HG02840 (cell line): ENCODE data around the gene ZNRD2.

Source experiments
- ATAC-seq: cut with Tn5 transposase; IDR thresholded peaks from one replicate; pipeline ENCODE4 v1.9.1; 2021; ENCODE audit warnings: mild to moderate bottlenecking, moderate library complexity, moderate number of reproducible peaks; ENCODE audit not compliant: unreplicated experiment, low FRiP score

Gene ZNRD2

GRCh38 chr11:65584723-65585171, 14.5 kb downstream of the ZNRD2 start:
- no peak for ATAC-seq

DNA sequence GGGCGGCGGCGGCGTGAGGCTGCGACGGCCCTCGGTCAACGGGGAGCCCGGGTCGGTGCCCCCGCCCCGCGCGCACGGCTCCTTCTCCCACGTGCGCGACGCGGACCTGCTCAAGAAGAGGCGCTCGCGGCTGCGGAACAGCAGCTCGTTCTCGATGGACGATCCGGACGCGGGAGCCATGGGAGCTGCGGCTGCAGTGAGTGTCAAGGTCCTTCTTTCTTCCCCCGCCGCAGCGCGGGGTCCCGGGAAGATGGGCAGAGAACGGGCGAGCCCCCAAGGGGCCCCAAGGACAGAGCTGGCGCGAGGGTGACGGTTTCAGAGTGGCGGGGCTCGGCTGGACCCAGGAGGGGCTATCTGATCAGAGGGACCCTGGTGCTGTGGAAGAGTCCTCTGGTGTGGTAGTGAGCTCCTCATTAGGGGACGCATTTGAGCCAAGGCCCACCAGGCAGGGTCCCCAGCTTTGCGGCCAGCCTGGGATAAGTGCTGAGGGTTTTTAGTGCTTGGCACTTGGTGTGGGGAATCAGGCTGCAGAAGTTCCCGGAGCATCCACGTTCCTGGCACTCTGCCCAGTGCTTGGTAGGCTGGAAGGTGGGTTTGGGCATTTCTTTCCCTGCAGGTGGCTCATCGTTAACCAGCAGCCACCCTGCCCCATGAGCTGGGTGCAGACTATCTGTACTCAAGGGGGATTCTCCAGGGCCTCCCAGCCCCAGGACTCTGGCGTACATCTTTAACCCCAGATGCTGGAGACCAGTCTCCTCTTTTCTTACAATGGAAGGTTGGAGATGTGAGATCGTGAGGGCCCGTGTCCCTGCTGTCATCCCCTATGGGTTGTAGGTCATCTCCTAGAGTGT, 15.3 kb downstream of the ZNRD2 start:
- no peak for ATAC-seq

- no peak for ATAC-seq
Observed at GRCh38 chr11:65586247-65586630, 16.0 kb downstream of the ZNRD2 start.

GRCh38 chr11:65586676-65587075, 16.4 kb downstream of the ZNRD2 start:
- no peak for ATAC-seq

- peak; percentile 66 for ATAC-seq
Observed at GRCh38 chr11:65588199-65589054, 18.1 kb downstream of the ZNRD2 start.

DNA sequence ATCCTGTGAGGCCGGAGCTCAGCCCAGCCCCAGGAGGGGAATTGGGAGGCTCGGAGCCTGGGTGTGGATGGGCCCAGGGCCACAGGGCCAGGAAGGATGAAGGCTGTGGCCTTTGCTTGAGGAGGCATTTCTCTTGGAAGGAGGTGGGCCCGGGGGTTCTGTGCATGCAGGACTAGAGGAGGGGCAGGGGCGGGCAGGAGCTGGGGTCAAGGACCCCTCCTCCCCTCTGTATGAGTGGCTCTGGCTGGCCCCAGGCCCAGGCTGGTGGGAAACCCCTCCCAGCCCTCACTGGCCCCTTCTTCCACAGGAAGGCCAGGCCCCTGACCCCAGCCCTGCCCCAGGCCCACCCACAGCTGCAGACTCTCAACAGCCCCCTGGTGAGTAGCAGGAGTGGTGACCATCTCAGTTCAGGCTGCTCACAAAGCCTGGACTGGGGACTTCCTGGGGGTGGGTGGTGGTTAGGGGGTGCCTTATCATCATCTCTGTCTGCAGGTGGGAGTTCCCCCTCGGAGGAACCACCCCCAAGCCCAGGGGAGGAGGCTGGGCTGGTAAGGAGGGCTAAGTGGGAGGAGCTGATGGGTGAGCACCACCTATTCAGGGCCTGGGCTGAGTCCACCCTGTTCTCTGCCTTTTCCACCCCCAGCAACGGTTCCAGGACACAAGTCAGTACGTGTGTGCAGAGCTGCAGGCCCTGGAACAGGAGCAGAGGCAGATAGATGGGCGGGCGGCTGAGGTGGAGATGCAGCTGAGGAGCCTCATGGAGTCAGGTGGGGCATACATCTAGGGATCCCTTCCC, 19.4 kb downstream of the ZNRD2 start:
- ATAC-seq: no peak

GRCh38 chr11:65590240-65590738, 20.0 kb downstream of the ZNRD2 start:
- no peak for ATAC-seq

DNA sequence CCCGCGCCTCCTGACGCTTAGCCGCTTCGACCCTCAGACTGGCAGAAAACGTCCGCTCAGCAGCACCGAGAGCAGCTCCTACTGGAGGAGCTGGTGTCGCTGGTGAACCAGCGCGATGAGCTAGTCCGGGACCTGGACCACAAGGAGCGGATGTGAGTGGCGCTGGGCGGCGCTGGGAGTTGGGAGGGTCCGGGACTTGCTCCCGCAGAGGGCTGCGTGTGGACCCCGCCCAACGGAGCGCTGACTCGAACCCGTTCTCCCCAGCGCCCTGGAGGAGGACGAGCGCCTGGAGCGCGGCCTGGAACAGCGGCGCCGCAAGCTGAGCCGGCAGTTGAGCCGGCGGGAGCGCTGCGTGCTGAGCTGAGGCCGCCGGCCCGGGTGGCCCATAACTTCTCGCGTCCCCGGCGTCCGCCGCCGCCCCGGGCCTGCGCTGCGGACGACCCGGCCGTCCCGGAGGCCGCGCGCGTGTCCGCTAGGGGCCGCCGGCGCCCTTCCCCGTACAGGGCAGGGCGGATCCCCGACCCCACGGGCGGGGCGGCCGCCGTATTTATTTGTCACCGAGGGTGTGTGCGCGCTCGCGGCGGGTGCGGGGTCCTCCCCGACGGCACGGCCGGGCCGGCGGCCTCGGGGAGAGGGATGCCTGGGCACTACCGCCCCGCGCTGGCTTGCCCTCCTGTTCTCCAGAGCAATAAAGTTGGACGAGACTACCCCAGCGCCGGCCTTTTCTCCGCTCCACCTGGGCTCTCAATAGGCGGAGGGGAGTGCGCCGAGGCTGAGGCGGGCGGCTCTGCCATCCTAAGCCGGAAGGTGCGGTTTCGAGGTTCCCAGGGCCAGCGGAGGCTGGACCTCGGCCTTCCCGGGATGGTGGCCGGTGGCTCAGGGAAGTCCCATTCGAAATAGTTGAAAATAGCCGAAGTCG, 21.9 kb downstream of the ZNRD2 start:
- no peak for ATAC-seq

DNA sequence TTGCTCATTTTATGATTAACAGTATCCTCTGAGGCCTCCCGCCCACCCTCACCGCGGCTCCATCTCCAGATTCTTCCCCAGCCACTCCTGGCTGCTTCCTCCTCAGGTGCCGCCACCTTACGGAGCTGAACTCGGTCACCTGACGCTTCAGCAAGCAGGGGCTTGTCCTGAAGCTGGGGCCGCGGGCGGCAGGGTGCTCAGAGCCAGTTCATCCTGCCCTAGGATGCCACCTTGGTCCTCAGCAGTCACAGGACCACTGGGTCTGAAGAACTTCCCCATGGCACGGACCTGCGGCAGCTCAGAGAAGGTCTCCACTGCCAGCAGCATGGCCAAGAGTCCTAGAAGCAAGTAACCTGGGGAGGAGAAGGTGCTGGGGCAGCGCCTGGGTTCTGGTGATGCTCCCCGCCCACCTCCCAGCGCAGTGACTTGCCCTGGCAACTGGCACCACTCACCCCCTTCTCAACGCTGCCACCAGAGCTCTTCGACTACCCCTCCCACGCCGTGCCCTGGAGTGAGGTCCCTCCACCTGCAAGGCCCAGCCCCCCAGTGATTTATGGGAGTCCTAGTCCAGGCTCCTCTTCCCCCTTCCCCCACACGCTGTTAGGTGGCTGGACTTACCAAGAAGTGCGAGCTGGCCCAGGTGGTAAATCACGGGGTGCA, 22.7 kb downstream of the ZNRD2 start:
- ATAC-seq: no peak

DNA sequence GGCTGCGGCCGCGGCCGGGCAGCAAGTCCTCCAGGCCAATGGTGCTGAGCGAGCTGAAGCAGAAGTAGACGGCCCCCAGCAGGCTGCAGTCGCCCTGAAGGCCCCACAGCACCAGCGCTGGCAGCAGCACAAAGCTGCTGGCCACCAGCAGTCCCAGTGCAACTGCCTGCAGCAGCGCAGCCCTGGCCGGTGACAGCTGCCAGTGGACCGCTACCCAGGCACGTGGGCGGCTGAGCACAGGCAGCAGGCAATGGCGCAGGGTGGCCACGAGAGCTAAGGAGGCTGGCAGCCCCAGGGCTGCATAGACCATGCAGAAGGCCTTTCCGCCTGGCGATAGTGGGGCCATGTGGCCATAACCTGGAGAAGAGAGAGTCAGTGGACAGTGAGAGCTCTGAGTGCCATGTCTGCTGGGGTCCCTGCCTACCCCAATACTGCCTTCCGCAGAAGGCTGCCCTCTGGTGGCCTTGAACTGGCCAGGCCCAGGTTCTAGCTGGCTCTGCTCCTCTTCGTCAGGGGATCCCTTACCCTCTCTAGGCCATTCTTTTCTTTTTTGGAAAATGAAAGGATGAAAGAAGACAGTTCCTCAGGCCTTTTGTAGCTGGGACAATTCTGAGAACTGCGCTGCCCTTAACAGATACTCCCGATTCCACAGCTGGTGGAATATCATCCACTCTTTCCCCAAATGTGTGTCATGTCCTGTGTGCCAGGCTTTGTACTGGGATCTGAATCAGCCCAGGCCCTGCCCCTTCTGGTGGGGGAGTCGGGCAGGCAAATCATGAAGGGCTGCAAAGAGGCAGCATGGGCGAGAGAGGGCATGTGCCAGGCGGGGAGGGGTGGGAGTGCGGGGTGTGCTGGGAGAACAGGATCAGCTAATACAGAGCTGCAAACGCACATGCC, 23.5 kb downstream of the ZNRD2 start:
- ATAC-seq: no peak

- ATAC-seq: no peak
Observed at GRCh38 chr11:65595131-65595530, 24.9 kb downstream of the ZNRD2 start.

- ATAC-seq: no peak
Observed at GRCh38 chr11:65595543-65596281, 25.4 kb downstream of the ZNRD2 start, which contains the start of gene KCNK7. TSS of gene KCNK7 (minus strand) at chr11:65595800. CDS start at chr11:65595772, 28 bp downstream.

DNA sequence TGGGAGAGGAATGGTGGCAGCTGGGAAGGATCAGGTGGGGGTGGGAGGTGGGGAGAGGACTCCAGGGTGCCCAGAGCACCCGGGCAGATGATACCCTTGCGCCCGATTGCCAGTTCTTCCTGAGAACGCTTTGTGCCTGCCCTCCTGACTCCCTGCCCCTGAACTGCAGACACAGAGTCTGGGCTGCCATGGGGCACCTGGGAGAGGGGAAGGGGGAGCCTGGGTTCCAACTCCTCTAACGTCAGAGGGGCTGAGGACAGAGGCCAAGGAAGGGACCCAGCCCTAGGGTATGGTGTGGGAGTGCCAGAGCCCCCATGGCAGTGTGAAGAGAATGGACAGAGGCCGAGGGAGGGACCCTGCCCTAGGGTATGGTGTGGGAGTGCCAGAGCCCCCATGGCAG, 26.2 kb downstream of the ZNRD2 start:
- no peak for ATAC-seq

- ATAC-seq: no peak
Observed at GRCh38 chr11:65598258-65598699, 28.0 kb downstream of the ZNRD2 start.

GRCh38 chr11:65599216-65599954, 29.1 kb downstream of the ZNRD2 start:
- ATAC-seq: no peak

DNA sequence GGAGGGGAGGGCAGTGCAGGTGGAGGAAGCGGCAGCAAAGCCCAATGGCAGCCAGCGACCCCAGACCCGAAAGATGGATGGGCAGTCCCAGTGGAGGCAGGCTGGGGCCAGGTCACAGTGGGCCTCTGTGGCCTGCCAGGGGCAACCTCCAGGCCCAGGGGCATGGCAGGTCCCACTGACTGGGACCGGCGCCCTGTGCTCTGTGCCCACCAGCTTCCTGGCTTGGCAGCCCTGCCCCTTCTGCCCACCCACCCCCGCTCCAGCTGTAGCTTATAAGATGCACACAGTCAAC, 29.6 kb downstream of the ZNRD2 start:
- no peak for ATAC-seq

GRCh38 chr11:65604258-65604657, 34.0 kb downstream of the ZNRD2 start:
- no peak for ATAC-seq
